HFF-Myc (cell line): ENCODE results near the gene DAPP1.

Experiments
- DNase-seq: peaks from one replicate; pipeline ENCODE4 v3.0.0-alpha.2; 2011; ENCODE audit warnings: low read depth; ENCODE audit errors: extremely low read depth
- H3K4me3 ChIP-seq: replicated peaks from 2 replicates; pipeline ENCODE4 v1.5.1; 2011; ENCODE audit warnings: low read depth, mild to moderate bottlenecking, control low read depth, low read length
- TF ChIP-seq, protein P1 (sequence below): IDR thresholded peaks from 2 replicates; pipeline ENCODE4 v1.5.1; 2012; ENCODE audit warnings: mild to moderate bottlenecking, low read depth, low read length, control low read depth; ENCODE audit errors: missing control alignments

Gene DAPP1

DNA sequence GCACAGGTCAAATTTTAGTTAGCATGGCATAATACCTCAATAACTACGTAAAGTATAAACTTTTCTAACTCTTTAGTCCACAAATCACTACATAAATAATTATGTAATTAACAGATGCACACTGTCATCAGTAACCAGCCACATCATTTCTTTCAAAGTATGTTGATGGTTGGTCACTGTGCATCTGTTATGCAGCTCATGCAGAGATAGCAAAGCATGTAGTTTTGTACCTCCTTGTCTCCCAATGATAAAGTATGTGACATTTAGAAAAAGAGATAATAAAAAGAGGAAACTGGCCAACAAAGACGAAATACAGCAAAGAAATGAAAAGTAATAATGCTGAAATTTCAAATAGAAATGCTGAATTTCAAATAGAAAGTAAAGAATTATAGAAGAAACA lies 74.7 kb downstream of the DAPP1 start:
- TF ChIP-seq, protein P1, sequence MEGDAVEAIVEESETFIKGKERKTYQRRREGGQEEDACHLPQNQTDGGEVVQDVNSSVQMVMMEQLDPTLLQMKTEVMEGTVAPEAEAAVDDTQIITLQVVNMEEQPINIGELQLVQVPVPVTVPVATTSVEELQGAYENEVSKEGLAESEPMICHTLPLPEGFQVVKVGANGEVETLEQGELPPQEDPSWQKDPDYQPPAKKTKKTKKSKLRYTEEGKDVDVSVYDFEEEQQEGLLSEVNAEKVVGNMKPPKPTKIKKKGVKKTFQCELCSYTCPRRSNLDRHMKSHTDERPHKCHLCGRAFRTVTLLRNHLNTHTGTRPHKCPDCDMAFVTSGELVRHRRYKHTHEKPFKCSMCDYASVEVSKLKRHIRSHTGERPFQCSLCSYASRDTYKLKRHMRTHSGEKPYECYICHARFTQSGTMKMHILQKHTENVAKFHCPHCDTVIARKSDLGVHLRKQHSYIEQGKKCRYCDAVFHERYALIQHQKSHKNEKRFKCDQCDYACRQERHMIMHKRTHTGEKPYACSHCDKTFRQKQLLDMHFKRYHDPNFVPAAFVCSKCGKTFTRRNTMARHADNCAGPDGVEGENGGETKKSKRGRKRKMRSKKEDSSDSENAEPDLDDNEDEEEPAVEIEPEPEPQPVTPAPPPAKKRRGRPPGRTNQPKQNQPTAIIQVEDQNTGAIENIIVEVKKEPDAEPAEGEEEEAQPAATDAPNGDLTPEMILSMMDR = no peak

DNA sequence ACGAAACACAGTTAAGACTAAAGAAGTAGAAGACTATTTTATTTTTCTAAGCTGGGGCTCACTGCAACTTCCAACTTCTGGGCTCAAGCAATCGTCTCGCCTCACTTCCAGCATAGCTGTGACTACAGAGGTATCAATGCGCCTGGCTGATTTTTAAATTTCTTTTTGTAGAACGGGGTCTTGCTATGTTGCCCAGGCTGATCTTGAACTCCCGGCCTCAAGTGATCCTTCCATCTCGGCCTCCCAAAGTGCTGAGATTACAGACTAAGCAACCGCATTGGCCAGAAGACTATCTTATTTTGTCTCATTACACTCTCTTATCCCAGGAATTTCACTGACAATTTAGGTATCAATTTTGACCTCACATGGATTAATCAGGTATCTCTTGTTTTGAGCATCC lies 76.4 kb downstream of the DAPP1 start:
- no peak for DNase-seq
- H3K4me3 ChIP-seq = peak overlapping the region; percentile 98

More for the DNA sequence above, 74.7 kb downstream of the DAPP1 start:
- no peak overlapping the region for H3K4me3 ChIP-seq
- DNase-seq = no peak

DNA sequence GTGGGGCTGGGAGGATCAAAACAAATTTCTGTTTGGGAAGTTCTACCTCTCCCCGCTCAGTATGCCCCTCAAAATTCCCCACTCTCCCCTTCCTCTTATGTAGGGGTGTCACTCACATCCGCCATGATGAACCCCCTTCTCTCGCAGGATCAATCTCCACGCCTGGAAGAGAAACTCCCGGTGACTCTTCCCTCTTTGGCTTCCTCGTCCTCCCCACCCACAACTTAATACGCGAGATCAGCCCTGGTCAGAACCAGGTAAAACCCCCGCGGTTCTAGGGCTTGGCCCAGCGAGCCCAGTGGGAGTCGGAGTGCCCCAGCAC lies 77.2 kb downstream of the DAPP1 start:
- DNase-seq = no peak
- H3K4me3 ChIP-seq = peak overlapping the region; percentile 98
- TF ChIP-seq, protein P1 = no peak

More for the DNA sequence above, 76.4 kb downstream of the DAPP1 start:
- TF ChIP-seq, protein P1 = no peak

DNA sequence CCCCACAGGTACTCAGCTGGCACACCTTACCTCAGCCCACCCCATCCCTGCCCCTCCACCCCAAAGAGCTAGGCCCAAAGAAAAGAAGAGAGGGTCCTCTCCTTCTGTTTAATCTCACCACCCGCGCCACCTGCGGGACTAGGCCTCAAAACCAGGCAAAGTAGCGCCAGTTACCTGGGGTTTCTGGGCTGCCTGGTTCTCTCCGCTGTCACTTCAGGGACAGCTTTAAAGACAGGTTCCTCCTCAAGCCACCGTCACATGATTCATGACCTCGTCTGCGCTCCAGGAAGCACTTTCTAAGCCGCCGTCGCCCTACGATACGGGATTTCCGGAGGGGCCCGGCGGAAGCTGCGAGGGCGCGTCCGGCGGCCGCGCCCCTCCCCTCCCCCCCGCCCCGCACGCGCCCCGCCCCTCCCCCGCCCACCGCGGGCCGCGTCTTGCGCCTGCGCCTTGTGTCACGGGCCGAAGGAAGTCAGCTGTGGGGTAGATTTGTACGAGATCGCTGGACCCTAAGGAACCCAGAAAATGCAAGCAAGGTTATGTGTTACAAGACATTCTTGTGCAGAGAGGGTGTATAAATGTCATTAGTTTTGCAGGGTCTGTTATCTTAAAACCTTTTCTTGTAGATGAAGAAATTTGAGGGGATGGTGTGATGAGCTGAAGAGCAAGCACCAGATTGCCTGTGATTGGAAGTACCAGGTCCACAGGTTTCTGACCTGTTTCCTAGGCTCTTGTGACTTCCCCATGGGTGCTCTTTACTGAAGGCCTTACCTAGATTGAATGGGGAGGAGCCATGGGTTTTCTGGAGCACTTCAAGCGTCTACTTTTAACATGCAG lies 77.8 kb downstream of the DAPP1 start, which contains the start of gene LAMTOR3:
Gene LAMTOR3, minus strand, starts transcription at position 267 of the 837 bp plus-strand sequence. CDS start 464 bp downstream, outside the sequence.
- DNase-seq = peak; percentile 72
- TF ChIP-seq, protein P1 = no peak
- peak within 1 kb of the TSS; percentile 98 for H3K4me3 ChIP-seq

DNA sequence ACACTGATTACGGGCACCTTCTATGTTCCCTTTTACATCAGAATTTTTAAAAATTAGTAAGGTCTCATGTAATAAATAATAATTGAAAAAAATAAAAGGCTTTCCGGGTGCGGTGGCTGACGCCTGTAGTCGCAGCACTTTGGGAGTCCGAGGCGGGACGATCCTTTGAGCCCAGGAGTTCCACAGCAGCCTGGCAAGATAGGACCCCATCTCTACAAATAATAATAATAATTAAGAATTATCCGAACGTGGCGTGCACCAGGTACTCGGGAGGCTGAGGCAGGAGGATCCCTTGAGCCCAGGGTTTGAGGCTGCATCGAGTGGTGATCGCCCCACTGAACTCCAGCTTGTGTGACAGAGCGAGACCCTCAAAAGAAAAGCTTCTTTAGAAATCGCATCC lies 78.4 kb downstream of the DAPP1 start:
- TF ChIP-seq, protein P1 = no peak
- DNase-seq = no peak
- peak overlapping the region; percentile 98 for H3K4me3 ChIP-seq

DNA sequence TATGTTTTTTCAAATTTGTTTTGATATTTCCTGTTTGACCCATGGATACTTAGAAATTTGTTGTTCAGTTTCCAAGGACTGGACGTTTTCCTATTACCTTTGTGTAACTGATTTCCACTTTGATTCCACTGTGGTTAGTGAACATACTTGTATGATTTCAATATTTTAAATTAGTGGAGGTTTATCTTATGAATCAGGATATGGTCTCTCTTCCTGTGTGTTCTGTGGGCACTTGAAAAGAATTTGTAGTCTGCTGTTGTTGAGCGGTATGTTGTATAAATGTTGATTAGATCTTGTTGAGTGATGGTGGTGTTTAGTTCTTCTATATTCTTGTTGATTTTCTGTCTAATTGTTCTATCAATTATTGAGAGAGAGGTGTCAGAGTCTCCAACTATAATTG lies 98.8 kb downstream of the DAPP1 start:
- no peak for DNase-seq
- TF ChIP-seq, protein P1 = no peak
- no peak overlapping the region for H3K4me3 ChIP-seq
